ENCODE measurements around the gene COX18. TPM values are rescaled to one million over a fixed set of nuclear protein-coding genes. Genes with fewer than 3 reads are reported as not detected.

COX18 gene
- total RNA-seq, 1 experiment from 2014 or later: 26.9 TPM

- peak overlapping the region; percentile 7; the same call in 1 of the 2 replicates for H3K4me3 Mint-ChIP-seq
- POLR2A ChIA-PET: no interaction called here
- DNase-seq (ENCODE audit: low spot score) (no peak), ATAC-seq (peak; percentile 60)
- H3K27me3 Mint-ChIP-seq (ENCODE audit: low read depth): no peaks in the 10 kb centered on the region
- H3K27ac Mint-ChIP-seq: peak overlapping the region; percentile 88
- no peaks in the 10 kb centered on the region for H3K9me3 Mint-ChIP-seq
- no peak for TF ChIP-seq SMAD4 (CRISPR knock-in tag; IDR thresholded peaks at IDR 0.05)
- no peak for TF ChIP-seq USF1 (CRISPR knock-in tag; IDR thresholded peaks at IDR 0.05)
- TF ChIP-seq ZNF121 (CRISPR knock-in tag; IDR thresholded peaks at IDR 0.05): no peak
- no peak for TF ChIP-seq OVOL2 (CRISPR knock-in tag; IDR thresholded peaks at IDR 0.05; ENCODE audit: borderline replicate concordance)
- no peak for TF ChIP-seq HMGA2 (CRISPR knock-in tag; IDR thresholded peaks at IDR 0.05)
- TF ChIP-seq ZNF281 (CRISPR knock-in tag; IDR thresholded peaks at IDR 0.05): no peak
- no peak for TF ChIP-seq FOXK1 (CRISPR knock-in tag; IDR thresholded peaks at IDR 0.05)
- TF ChIP-seq ATF2 (CRISPR knock-in tag; IDR thresholded peaks at IDR 0.05; ENCODE audit: borderline replicate concordance, low read depth): no peak
- no peak for TF ChIP-seq ZNF512 (CRISPR knock-in tag; IDR thresholded peaks at IDR 0.05; ENCODE audit: borderline replicate concordance)
- CTCF ChIA-PET: interaction anchor here (0.5 kb wide), 1 partner anchor 14 kb away, joined by 4 read pairs; no protein-coding TSS in a partner anchor
- H3K4me1 Mint-ChIP-seq: peaks cover 41% of the 10 kb centered on the region
- H3K36me3 Mint-ChIP-seq: peaks cover 17% of the 10 kb centered on the region
Measured at GRCh38 chr4:73053974-73054480, 15.5 kb downstream of the COX18 start.

GRCh38 chr4:73053076-73053475 is 16.4 kb downstream of the COX18 start:
- Mint-ChIP-seq H3K4me1 (peaks cover 41% of the 10 kb centered on the region), H3K27me3 (ENCODE audit: low read depth) (no peaks in the 10 kb centered on the region), H3K36me3 (peaks cover 9% of the 10 kb centered on the region), H3K4me3 (no peak overlapping the region), H3K9me3 (no peaks in the 10 kb centered on the region), H3K27ac (peak overlapping the region; percentile 88)
- CTCF ChIA-PET: no interaction called here
- TF ChIP-seq SOX15 (CRISPR knock-in tag; IDR thresholded peaks at IDR 0.05): no peak
- TF ChIP-seq EMX1 (CRISPR knock-in tag; IDR thresholded peaks at IDR 0.05): no peak
- TF ChIP-seq ZSCAN18 (CRISPR knock-in tag; IDR thresholded peaks at IDR 0.05): no peak
- TF ChIP-seq E2F5 (CRISPR knock-in tag; IDR thresholded peaks at IDR 0.05): no peak
- TF ChIP-seq RORB (CRISPR knock-in tag; IDR thresholded peaks at IDR 0.05): no peak
- no peak for TF ChIP-seq TEAD4 (CRISPR knock-in tag; IDR thresholded peaks at IDR 0.05)
- no peak for TF ChIP-seq TCF7 (CRISPR knock-in tag; IDR thresholded peaks at IDR 0.05; ENCODE audit: low read depth)
- TF ChIP-seq OVOL2 (CRISPR knock-in tag; IDR thresholded peaks at IDR 0.05; ENCODE audit: borderline replicate concordance): no peak
- TF ChIP-seq ZBTB21 (CRISPR knock-in tag; IDR thresholded peaks at IDR 0.05; ENCODE audit: borderline replicate concordance): no peak
- TF ChIP-seq ATF1 (CRISPR knock-in tag; IDR thresholded peaks at IDR 0.05): no peak
- no peak for TF ChIP-seq NFE2L1 (CRISPR knock-in tag; IDR thresholded peaks at IDR 0.05)
- TF ChIP-seq PREB (CRISPR knock-in tag; IDR thresholded peaks at IDR 0.05; ENCODE audit: borderline replicate concordance): no peak
- TF ChIP-seq E2F1 (CRISPR knock-in tag; IDR thresholded peaks at IDR 0.05): no peak
- TF ChIP-seq MAX (CRISPR knock-in tag; IDR thresholded peaks at IDR 0.05): no peak
- no peak for ATAC-seq
- no peak for DNase-seq (ENCODE audit: low spot score)
- POLR2A ChIA-PET: no interaction called here

All from WTC11 (cell line).